Osteoblast (primary cell): ENCODE data around the gene POU2F2. TPM values are rescaled to one million over a fixed set of nuclear protein-coding genes. Genes with fewer than 3 reads are reported as not detected.

Experiments
- DNase-seq: peaks from one replicate; pipeline ENCODE4 v3.0.0; 2011; ENCODE audit warnings: low spot score, mixed read lengths; ENCODE audit not compliant: insufficient read length; ENCODE audit errors: missing footprints
- H2AFZ ChIP-seq: 2 replicates; pipeline ENCODE4 v1.6.0; 2011; ENCODE audit warnings: mild to moderate bottlenecking, low read length
- H3K27ac ChIP-seq: 2 replicates; pipeline ENCODE4 v1.5.1; 2011; ENCODE audit warnings: mild to moderate bottlenecking, low read depth, low read length, moderate library complexity
- H3K27me3 ChIP-seq: 2 replicates; pipeline ENCODE4 v1.6.0; 2012; ENCODE audit warnings: mild to moderate bottlenecking, control low read depth, inconsistent platforms, low read length, moderate library complexity; ENCODE audit not compliant: insufficient read depth
- H3K36me3 ChIP-seq: 2 replicates; pipeline ENCODE4 v1.5.1; 2011; ENCODE audit warnings: mild to moderate bottlenecking, low read length, control low read depth, moderate library complexity; ENCODE audit not compliant: insufficient read depth
- H3K4me1 ChIP-seq: 2 replicates; pipeline ENCODE4 v1.5.1; 2011; ENCODE audit warnings: mild to moderate bottlenecking, low read length, control low read depth, moderate library complexity; ENCODE audit not compliant: insufficient read depth
- H3K4me2 ChIP-seq: 2 replicates; pipeline ENCODE4 v1.6.0; 2011; ENCODE audit warnings: mild to moderate bottlenecking, low read length; ENCODE audit not compliant: insufficient read depth
- H3K4me3 ChIP-seq: fragments of 200-600 bp; sonication (generic); 3 replicates; pipeline ENCODE4 v1.5.1; 2012; ENCODE audit warnings: mild to moderate bottlenecking, low read length, inconsistent platforms; ENCODE audit not compliant: insufficient read depth
- H3K79me2 ChIP-seq: 2 replicates; pipeline ENCODE4 v1.6.0; 2012; ENCODE audit warnings: mild to moderate bottlenecking, low read length, control low read depth, inconsistent platforms; ENCODE audit not compliant: insufficient read depth
- H3K9me3 ChIP-seq: 2 replicates; pipeline ENCODE4 v1.5.1; 2011; ENCODE audit warnings: low read depth, low read length, control low read depth
- H4K20me1 ChIP-seq: 2 replicates; pipeline ENCODE4 v1.6.0; 2012; ENCODE audit warnings: mild to moderate bottlenecking, low read length, control low read depth; ENCODE audit not compliant: insufficient read depth
- total RNA-seq: library from RNA; depleted of rRNA; stranded (reverse); fragments of >200 nt; gene quantifications from 2 replicates; pipeline ENCODE4 v1.2.3, GENCODE V29; 2012
- TF ChIP-seq, protein P1 (sequence below): IDR thresholded peaks from 2 replicates; pipeline ENCODE4 v1.5.1; 2011; ENCODE audit warnings: mild to moderate bottlenecking, low read depth, low read length, moderate library complexity; ENCODE audit errors: extremely low read depth

POU2F2 gene
- total RNA-seq, 1 donor: under 0.01 TPM

- Histone ChIP-seq H3K79me2 (peaks cover 38% of the 10 kb centered on the region), H4K20me1 (peaks cover 27% of the 10 kb centered on the region), H3K27me3 (peaks cover 11% of the 10 kb centered on the region), H3K27ac (peak overlapping the region; percentile 98), H3K4me2 (peak overlapping the region; percentile 93), H3K4me1 (peaks cover 20% of the 10 kb centered on the region), H2AFZ (peak overlapping the region; percentile 100), H3K4me3 (peak overlapping the region; percentile 92), H3K9me3 (no peaks in the 10 kb centered on the region), H3K36me3 (peaks cover 16% of the 10 kb centered on the region)
- peak; percentile 95 for DNase-seq
- TF ChIP-seq, protein P1, sequence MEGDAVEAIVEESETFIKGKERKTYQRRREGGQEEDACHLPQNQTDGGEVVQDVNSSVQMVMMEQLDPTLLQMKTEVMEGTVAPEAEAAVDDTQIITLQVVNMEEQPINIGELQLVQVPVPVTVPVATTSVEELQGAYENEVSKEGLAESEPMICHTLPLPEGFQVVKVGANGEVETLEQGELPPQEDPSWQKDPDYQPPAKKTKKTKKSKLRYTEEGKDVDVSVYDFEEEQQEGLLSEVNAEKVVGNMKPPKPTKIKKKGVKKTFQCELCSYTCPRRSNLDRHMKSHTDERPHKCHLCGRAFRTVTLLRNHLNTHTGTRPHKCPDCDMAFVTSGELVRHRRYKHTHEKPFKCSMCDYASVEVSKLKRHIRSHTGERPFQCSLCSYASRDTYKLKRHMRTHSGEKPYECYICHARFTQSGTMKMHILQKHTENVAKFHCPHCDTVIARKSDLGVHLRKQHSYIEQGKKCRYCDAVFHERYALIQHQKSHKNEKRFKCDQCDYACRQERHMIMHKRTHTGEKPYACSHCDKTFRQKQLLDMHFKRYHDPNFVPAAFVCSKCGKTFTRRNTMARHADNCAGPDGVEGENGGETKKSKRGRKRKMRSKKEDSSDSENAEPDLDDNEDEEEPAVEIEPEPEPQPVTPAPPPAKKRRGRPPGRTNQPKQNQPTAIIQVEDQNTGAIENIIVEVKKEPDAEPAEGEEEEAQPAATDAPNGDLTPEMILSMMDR: no peak
Observed at GRCh38 chr19:42074513-42075363, 57.5 kb downstream of the POU2F2 start.

- H3K79me2 ChIP-seq: peaks cover 3% of the 10 kb centered on the region
- peaks cover 6% of the 10 kb centered on the region for H3K4me1 ChIP-seq
- DNase-seq: peak; percentile 64
- H2AFZ ChIP-seq: no peak overlapping the region
- H3K27ac ChIP-seq: no peak overlapping the region
- peaks cover 42% of the 10 kb centered on the region for H3K27me3 ChIP-seq
- no peaks in the 10 kb centered on the region for H3K9me3 ChIP-seq
- no peak overlapping the region for H3K4me2 ChIP-seq
- TF ChIP-seq, protein P1: no peak
- no peaks in the 10 kb centered on the region for H3K36me3 ChIP-seq
- H4K20me1 ChIP-seq: no peaks in the 10 kb centered on the region
- no peak overlapping the region for H3K4me3 ChIP-seq
Observed at GRCh38 chr19:42071247-42071646, 61.0 kb downstream of the POU2F2 start.

DNA sequence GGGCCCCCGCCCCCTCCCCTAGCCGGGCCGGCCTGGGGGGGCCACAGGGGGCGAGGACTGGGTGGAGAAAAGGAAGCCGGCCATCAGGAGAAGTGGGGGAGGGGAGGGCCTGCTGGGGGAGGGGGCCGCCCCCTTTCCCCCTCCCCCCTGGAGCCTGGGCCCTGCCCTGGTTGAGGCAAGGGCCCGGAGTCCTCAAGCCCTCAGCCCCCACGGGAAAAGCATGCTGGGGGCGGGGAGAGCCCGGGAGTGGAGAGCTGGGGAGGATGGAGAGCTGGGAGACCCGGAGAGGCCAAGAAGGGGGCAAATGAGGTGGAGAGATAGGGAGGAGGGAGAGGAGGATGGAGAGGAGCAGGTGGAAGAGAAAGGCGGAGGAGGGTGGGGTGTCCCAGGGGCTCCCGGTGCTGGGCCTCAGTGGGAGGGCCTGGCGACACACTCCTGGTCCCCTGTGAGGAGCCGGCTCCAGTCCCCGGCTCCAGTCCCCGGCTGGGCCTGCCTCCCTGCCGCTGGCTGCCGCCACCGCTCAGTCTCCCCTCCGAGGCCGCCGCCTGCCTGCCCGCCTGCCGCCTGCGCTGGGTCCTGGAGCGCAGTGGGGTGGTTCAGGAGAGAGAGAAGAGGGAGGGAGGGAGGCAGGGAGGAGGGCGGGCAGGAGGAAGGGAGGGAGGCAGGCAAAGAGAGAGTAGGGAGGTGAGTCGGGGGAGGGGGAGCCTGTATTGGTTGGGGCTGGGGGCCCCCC, 62.5 kb downstream of the POU2F2 start, which contains the start of gene GRIK5:
Gene GRIK5 (minus strand): TSS at position 588 of the 733 bp plus-strand sequence. CDS start 4,436 bp downstream, outside the sequence.
- Histone ChIP-seq H3K4me2 (no peak within 1 kb of the TSS), H3K27ac (no peak within 1 kb of the TSS), H3K79me2 (no peaks in the 10 kb centered on the region), H3K4me3 (no peak within 1 kb of the TSS), H4K20me1 (no peaks in the 10 kb centered on the region), H3K9me3 (no peaks in the 10 kb centered on the region), H2AFZ (no peak within 1 kb of the TSS), H3K27me3 (peaks cover 48% of the 10 kb centered on the region), H3K4me1 (no peaks in the 10 kb centered on the region), H3K36me3 (no peaks in the 10 kb centered on the region)
- TF ChIP-seq, protein P1: no peak
- DNase-seq: peak; percentile 76
